WTC11 (cell line): ENCODE results near the gene PRR14L. TPM values are rescaled to one million over a fixed set of nuclear protein-coding genes. Genes with fewer than 3 reads are reported as not detected.

Experiments used
- ATAC-seq: fragments of 200-7000 bp; cut with Tn5 transposase; 2 replicates; pipeline ENCODE4 v1.10.0; 2021; ENCODE audit warnings: mild to moderate bottlenecking, moderate library complexity
- CTCF ChIA-PET: fragments of 300-600 bp; sonication (Branson Sonifier 250); formaldehyde crosslinking; loops from one replicate; lab custom pipeline; 2021; ENCODE audit warnings: antibody characterized with exemption; lab: Charles Lee
- POLR2A ChIA-PET: fragments of 350-600 bp; sonication (Branson Sonifier 250); formaldehyde crosslinking; loops from one replicate; lab custom pipeline; 2021; ENCODE audit warnings: antibody characterized with exemption; lab: Charles Lee
- DNase-seq: peaks from one replicate; pipeline ENCODE4 v3.0.0; 2021; ENCODE audit warnings: low spot score
- H3K27ac Mint-ChIP-seq: 2 replicates; pipeline ENCODE4 v1.8.0; 2021; ENCODE audit warnings: mixed read lengths
- H3K27me3 Mint-ChIP-seq: 2 replicates; pipeline ENCODE4 v1.8.0; 2021; ENCODE audit warnings: low read depth, mild to moderate bottlenecking, moderate library complexity, mixed read lengths
- H3K36me3 Mint-ChIP-seq: 2 replicates; pipeline ENCODE4 v1.8.0; 2021; ENCODE audit warnings: mixed read lengths
- H3K4me1 Mint-ChIP-seq: 2 replicates; pipeline ENCODE4 v1.8.0; 2022; ENCODE audit warnings: mixed read lengths
- H3K4me3 Mint-ChIP-seq: 2 replicates; pipeline ENCODE4 v1.8.0; 2021; ENCODE audit warnings: mild to moderate bottlenecking, moderate library complexity, mixed read lengths
- H3K9me3 Mint-ChIP-seq: 2 replicates; pipeline ENCODE4 v1.8.0; 2021; ENCODE audit warnings: mixed read lengths
- CBFB ChIP-seq: sonication (generic); formaldehyde crosslinking; IDR thresholded peaks from 2 replicates; pipeline ENCODE4 v1.8.1; 2022; ENCODE audit warnings: mild to moderate bottlenecking, low read depth, missing genetic modification reagents
- CREB1 ChIP-seq: sonication (generic); formaldehyde crosslinking; IDR thresholded peaks from 2 replicates; pipeline ENCODE4 v1.8.0; 2023; ENCODE audit warnings: mild to moderate bottlenecking, missing genetic modification reagents
- EMX1 ChIP-seq: fragments of 250-450 bp; sonication (Bioruptor Pico); IDR thresholded peaks from 2 replicates; pipeline ENCODE4 v1.8.0; 2021; ENCODE audit warnings: mild to moderate bottlenecking
- GTF2I ChIP-seq: fragments of 250-450 bp; sonication (Bioruptor Pico); conservative IDR thresholded peaks from 2 replicates; pipeline ENCODE4 v1.4.0; 2021; ENCODE audit warnings: mild to moderate bottlenecking
- JUN ChIP-seq: sonication (generic); formaldehyde crosslinking; IDR thresholded peaks from 2 replicates; pipeline ENCODE4 v1.8.0; 2023; ENCODE audit warnings: mild to moderate bottlenecking, missing genetic modification reagents
- MYBL2 ChIP-seq: sonication (generic); formaldehyde crosslinking; IDR thresholded peaks from 2 replicates; pipeline ENCODE4 v1.8.1; 2023; ENCODE audit warnings: mild to moderate bottlenecking, moderate library complexity, missing genetic modification reagents
- NFYB ChIP-seq: sonication (generic); formaldehyde crosslinking; conservative IDR thresholded peaks from 2 replicates; pipeline ENCODE4 v1.8.0; 2022; ENCODE audit warnings: low read depth, missing genetic modification reagents
- NR1H2 ChIP-seq: sonication (generic); formaldehyde crosslinking; IDR thresholded peaks from 2 replicates; pipeline ENCODE4 v1.9.0; 2021; ENCODE audit warnings: mild to moderate bottlenecking, moderate library complexity, missing genetic modification reagents
- TEAD1 ChIP-seq: sonication (generic); formaldehyde crosslinking; IDR thresholded peaks from 2 replicates; pipeline ENCODE4 v1.8.0; 2022; ENCODE audit warnings: mild to moderate bottlenecking, missing genetic modification reagents
- ZNF121 ChIP-seq: sonication (generic); formaldehyde crosslinking; IDR thresholded peaks from 2 replicates; pipeline ENCODE4 v1.8.0; 2023; ENCODE audit warnings: missing genetic modification reagents
- ZNF396 ChIP-seq: fragments of 250-450 bp; sonication (Bioruptor Pico); IDR thresholded peaks from 2 replicates; pipeline ENCODE4 v1.8.0; 2021; ENCODE audit warnings: mild to moderate bottlenecking, moderate library complexity, borderline replicate concordance
- total RNA-seq: library from RNA; stranded (reverse); gene quantifications from 3 replicates; pipeline ENCODE4 v1.2.3, GENCODE V29; 2021
- TF ChIP-seq, protein P1 (sequence below): fragments of 250-450 bp; sonication (Bioruptor Pico); conservative IDR thresholded peaks from 2 replicates; pipeline ENCODE4 v1.9.0; 2021; ENCODE audit warnings: mild to moderate bottlenecking
- TF ChIP-seq, protein P2 (sequence below): sonication (generic); formaldehyde crosslinking; IDR thresholded peaks from 2 replicates; pipeline ENCODE4 v1.8.0; 2023; ENCODE audit warnings: missing genetic modification reagents
- TF ChIP-seq, protein P3 (sequence below): sonication (generic); formaldehyde crosslinking; IDR thresholded peaks from 2 replicates; pipeline ENCODE4 v1.8.0; 2022; ENCODE audit warnings: mild to moderate bottlenecking, missing genetic modification reagents
- TF ChIP-seq, protein P4 (sequence below): sonication (generic); formaldehyde crosslinking; IDR thresholded peaks from 2 replicates; pipeline ENCODE4 v1.8.1; 2023; ENCODE audit warnings: mild to moderate bottlenecking, missing genetic modification reagents
- TF ChIP-seq, protein P5 (sequence below): fragments of 250-450 bp; sonication (Bioruptor Pico); IDR thresholded peaks from 2 replicates; pipeline ENCODE4 v1.9.0; 2021; ENCODE audit warnings: moderate library complexity, mild to moderate bottlenecking, inconsistent platforms, borderline replicate concordance
- TF ChIP-seq, protein P6 (sequence below): fragments of 250-450 bp; sonication (Bioruptor Pico); IDR thresholded peaks from 2 replicates; pipeline ENCODE4 v2.1.2; 2022; ENCODE audit warnings: mild to moderate bottlenecking, moderate library complexity

The PRR14L gene
- total RNA-seq, 1 experiment from 2014 or later: 90.1 TPM

DNA sequence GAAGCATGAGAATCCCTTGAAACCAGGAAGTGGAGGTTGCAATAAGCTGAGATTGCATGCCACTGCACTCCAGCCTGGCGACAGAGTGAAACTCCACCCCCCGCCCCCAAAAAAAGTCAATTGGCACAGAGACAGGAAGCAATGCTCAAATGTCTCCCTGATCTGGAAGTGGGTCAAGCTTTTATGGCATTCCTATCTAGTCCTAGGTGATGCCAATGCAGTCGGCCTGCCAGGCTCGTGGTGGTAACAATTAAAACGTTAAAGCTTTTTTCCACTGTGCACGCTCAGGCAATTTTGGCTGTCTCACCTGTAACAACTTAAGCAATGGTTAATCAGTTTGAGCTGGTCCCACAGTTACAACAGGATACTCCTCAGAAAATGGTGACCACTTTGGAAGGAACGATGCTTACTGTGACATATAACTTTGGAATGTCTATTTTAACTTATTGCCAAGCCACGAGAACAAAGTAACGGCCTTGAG, 69.0 kb downstream of the PRR14L start:
- ChIA-PET POLR2A (no interaction called here), CTCF (interaction anchor here (2.8 kb wide), 1 partner anchor 289 kb away, joined by 15 read pairs; no protein-coding TSS in a partner anchor)
- Mint-ChIP-seq H3K9me3 (peaks cover 4% of the 10 kb centered on the region; the same call in 1 of the 2 replicates), H3K36me3 (peaks cover 21% of the 10 kb centered on the region), H3K27me3 (peaks cover 9% of the 10 kb centered on the region), H3K4me1 (no peaks in the 10 kb centered on the region; the same call in 1 of the 2 replicates), H3K27ac (no peak overlapping the region), H3K4me3 (no peak overlapping the region)
- ATAC-seq (no peak), DNase-seq (no peak)
- TF ChIP-seq, protein P1, sequence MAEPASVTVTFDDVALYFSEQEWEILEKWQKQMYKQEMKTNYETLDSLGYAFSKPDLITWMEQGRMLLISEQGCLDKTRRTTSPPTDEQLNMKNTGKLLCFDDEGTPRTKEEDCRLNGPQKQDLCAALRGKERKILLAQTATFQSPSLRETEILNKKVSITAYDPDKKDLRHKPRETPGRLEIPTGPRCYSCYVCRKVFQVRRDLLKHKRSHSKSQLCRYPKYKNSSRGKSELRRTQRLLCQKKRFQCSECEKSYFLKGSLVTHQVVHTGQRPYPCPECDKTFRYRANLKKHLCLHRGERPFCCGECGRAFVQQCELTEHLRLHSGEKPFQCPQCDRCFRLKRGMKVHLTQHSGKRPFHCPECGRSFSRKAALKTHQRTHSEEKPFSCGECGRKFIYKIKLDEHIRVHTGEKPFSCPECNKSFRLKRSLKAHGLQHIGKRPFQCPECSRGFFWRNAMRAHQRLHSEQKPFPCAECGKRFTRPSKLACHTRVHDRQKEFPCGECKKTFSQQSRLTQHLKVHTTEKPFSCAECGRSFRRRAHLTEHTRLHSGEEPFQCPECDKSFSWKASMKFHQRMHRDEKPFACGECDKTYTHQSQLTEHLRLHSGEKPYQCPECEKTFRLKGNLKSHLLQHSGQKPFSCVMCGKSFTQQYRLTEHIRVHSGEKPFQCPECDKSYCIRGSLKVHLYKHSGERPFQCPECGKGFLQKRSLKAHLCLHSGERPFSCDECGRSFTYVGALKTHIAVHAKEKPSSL (CRISPR knock-in tag): no peak
- TF ChIP-seq, protein P2, sequence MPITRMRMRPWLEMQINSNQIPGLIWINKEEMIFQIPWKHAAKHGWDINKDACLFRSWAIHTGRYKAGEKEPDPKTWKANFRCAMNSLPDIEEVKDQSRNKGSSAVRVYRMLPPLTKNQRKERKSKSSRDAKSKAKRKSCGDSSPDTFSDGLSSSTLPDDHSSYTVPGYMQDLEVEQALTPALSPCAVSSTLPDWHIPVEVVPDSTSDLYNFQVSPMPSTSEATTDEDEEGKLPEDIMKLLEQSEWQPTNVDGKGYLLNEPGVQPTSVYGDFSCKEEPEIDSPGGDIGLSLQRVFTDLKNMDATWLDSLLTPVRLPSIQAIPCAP (CRISPR knock-in tag): no peak
- TF ChIP-seq MYBL2 (no peak), CREB1 (CRISPR knock-in tag) (no peak), JUN (CRISPR knock-in tag) (no peak), NFYB (no peak)
- TF ChIP-seq, protein P3, sequence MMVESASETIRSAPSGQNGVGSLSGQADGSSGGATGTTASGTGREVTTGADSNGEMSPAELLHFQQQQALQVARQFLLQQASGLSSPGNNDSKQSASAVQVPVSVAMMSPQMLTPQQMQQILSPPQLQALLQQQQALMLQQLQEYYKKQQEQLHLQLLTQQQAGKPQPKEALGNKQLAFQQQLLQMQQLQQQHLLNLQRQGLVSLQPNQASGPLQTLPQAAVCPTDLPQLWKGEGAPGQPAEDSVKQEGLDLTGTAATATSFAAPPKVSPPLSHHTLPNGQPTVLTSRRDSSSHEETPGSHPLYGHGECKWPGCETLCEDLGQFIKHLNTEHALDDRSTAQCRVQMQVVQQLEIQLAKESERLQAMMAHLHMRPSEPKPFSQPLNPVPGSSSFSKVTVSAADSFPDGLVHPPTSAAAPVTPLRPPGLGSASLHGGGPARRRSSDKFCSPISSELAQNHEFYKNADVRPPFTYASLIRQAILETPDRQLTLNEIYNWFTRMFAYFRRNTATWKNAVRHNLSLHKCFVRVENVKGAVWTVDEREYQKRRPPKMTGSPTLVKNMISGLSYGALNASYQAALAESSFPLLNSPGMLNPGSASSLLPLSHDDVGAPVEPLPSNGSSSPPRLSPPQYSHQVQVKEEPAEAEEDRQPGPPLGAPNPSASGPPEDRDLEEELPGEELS (CRISPR knock-in tag): no peak
- TF ChIP-seq, protein P4, sequence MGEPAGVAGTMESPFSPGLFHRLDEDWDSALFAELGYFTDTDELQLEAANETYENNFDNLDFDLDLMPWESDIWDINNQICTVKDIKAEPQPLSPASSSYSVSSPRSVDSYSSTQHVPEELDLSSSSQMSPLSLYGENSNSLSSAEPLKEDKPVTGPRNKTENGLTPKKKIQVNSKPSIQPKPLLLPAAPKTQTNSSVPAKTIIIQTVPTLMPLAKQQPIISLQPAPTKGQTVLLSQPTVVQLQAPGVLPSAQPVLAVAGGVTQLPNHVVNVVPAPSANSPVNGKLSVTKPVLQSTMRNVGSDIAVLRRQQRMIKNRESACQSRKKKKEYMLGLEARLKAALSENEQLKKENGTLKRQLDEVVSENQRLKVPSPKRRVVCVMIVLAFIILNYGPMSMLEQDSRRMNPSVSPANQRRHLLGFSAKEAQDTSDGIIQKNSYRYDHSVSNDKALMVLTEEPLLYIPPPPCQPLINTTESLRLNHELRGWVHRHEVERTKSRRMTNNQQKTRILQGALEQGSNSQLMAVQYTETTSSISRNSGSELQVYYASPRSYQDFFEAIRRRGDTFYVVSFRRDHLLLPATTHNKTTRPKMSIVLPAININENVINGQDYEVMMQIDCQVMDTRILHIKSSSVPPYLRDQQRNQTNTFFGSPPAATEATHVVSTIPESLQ (CRISPR knock-in tag): no peak

DNA sequence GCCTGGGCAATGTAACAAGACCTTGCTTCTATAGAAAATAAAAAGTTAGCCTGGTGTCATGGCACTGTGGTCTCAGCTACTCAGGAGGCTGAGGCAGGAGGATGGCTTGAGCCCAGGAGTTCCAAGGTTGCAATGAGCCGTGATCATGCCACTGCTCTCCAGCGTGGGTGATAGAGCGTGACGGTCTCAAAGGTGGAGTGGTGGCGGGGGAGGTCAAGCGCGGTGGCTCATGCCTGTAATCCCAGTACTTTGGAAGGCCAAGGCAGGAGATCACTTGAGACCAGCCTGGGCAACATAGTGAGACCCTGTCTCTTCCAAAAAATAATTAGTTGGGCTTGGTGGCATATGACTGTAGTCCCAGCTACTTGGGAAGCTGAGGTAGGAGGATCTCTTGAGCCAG, 71.2 kb downstream of the PRR14L start:
- ChIA-PET CTCF (interaction anchor here (0.6 to 1.2 kb wide), 2 partner anchors 13 to 403 kb away, joined by 3 to 4 read pairs; no protein-coding TSS in a partner anchor), POLR2A (no interaction called here)
- H3K4me3 Mint-ChIP-seq: no peak overlapping the region
- no peaks in the 10 kb centered on the region; the same call in 1 of the 2 replicates for H3K36me3 Mint-ChIP-seq
- ATAC-seq (no peak), DNase-seq (no peak)
- no peak overlapping the region for H3K27ac Mint-ChIP-seq
- H3K27me3 Mint-ChIP-seq: peaks cover 12% of the 10 kb centered on the region
- H3K9me3 Mint-ChIP-seq: peaks cover 4% of the 10 kb centered on the region; the same call in 1 of the 2 replicates
- TF ChIP-seq EMX1 (no peak), ZNF121 (CRISPR knock-in tag) (peak; percentile 62; the same call in 1 of the 2 replicates)
- H3K4me1 Mint-ChIP-seq: no peaks in the 10 kb centered on the region; the same call in 1 of the 2 replicates

DNA sequence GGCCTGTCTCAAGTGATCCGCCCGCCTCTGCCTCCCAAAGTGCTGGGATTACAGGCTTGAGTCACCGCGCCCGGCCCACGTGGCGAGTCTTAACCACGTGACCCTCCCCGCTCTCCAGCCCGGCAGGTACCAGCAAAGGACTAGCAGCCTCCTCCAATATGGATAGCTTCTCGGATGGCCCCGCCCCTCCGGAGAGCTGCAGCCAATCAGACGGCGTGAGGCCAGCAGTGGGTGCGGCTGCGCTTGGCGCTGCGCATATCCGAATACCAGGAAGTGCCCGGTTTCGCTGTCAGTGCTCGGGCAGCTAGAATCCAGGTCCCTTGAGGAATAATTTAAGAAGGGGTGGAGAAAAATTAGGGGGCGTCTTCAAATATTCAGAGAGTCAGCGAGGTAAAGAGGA, 73.2 kb downstream of the PRR14L start:
- ATAC-seq (peak; percentile 100), DNase-seq (peak; percentile 94)
- H3K27me3 Mint-ChIP-seq: peaks cover 12% of the 10 kb centered on the region
- CTCF ChIA-PET: interaction anchor here (0.6 to 3.1 kb wide), 8 partner anchors 11 to 294 kb away, joined by 3 to 46 read pairs (median 3); partner anchors contain the start of gene PISD
- H3K9me3 Mint-ChIP-seq: peaks cover 4% of the 10 kb centered on the region; the same call in 1 of the 2 replicates
- H3K4me3 Mint-ChIP-seq: peak overlapping the region; percentile 68
- peak overlapping the region; percentile 34; the same call in 1 of the 2 replicates for H3K27ac Mint-ChIP-seq
- POLR2A ChIA-PET: interaction anchor here (0.8 to 1.0 kb wide), 3 partner anchors 14 to 688 kb away, joined by 4 to 5 read pairs (median 4); no protein-coding TSS in a partner anchor
- H3K4me1 Mint-ChIP-seq: no peaks in the 10 kb centered on the region; the same call in 1 of the 2 replicates
- no peaks in the 10 kb centered on the region for H3K36me3 Mint-ChIP-seq
- TF ChIP-seq ZNF396 (CRISPR knock-in tag) (no peak), CREB1 (CRISPR knock-in tag) (no peak), TEAD1 (CRISPR knock-in tag) (no peak), GTF2I (CRISPR knock-in tag) (no peak), MYBL2 (no peak), NR1H2 (CRISPR knock-in tag) (no peak), CBFB (CRISPR knock-in tag) (no peak)
- TF ChIP-seq, protein P5, sequence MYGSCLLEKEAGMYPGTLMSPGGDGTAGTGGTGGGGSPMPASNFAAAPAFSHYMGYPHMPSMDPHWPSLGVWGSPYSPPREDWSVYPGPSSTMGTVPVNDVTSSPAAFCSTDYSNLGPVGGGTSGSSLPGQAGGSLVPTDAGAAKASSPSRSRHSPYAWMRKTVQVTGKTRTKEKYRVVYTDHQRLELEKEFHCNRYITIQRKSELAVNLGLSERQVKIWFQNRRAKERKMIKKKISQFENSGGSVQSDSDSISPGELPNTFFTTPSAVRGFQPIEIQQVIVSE (CRISPR knock-in tag): no peak
- TF ChIP-seq, protein P3 (CRISPR knock-in tag): peak; percentile 46; the same call in 1 of the 2 replicates
- TF ChIP-seq, protein P6, sequence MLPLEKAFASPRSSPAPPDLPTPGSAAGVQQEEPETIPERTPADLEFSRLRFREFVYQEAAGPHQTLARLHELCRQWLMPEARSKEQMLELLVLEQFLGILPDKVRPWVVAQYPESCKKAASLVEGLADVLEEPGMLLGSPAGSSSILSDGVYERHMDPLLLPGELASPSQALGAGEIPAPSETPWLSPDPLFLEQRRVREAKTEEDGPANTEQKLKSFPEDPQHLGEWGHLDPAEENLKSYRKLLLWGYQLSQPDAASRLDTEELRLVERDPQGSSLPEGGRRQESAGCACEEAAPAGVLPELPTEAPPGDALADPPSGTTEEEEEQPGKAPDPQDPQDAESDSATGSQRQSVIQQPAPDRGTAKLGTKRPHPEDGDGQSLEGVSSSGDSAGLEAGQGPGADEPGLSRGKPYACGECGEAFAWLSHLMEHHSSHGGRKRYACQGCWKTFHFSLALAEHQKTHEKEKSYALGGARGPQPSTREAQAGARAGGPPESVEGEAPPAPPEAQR (CRISPR knock-in tag): no peak
